Effector CD4-positive, alpha-beta T cell (primary cell): ENCODE data around the gene ORMDL2.

Experiments used
- DNase-seq: peaks from one replicate; pipeline ENCODE4 v3.0.0-alpha.2; 2020
- total RNA-seq: gene quantifications from one replicate; lab custom pipeline; 2026; lab: John Stamatoyannopoulos, UW

ORMDL2 gene, protein sequence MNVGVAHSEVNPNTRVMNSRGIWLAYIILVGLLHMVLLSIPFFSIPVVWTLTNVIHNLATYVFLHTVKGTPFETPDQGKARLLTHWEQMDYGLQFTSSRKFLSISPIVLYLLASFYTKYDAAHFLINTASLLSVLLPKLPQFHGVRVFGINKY
- total RNA-seq: 11.8 reads per million, percentile 35 among the genes with 10 or more reads in this experiment

GRCh38 chr12:55817345-55818139 lies at the start of gene ORMDL2, which contains the start of gene SARNP:
ORMDL2 (plus strand) TSS chr12:55818041; CDS start chr12:55819000, 959 bp downstream.
SARNP (minus strand) TSS chr12:55817724; CDS start chr12:55817701, 23 bp downstream.
- peak; percentile 94 for DNase-seq

- DNase-seq: no peak
These were observed 46.1 kb upstream of the ORMDL2 start for GRCh38 chr12:55771736-55772135.

DNA sequence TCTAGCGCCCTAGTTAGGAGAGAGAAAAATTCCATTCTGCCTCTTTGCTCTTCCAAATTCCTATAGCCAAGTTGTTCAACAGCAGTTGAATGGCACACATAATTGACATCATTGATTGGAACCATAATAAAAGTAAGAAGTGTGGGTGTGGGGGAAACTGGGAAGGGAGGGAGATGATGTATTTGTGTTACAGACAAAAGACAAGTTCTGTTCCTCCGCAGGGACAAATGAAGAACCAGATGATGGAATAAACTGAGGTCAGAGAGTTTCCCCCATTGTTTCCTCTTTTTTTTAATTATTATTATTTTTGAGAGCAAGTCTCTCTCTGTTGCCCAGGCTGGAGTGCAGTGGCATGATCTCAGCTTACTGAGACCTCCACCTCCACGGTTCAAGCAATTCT lies 40.0 kb upstream of the ORMDL2 start:
- DNase-seq: no peak

DNA sequence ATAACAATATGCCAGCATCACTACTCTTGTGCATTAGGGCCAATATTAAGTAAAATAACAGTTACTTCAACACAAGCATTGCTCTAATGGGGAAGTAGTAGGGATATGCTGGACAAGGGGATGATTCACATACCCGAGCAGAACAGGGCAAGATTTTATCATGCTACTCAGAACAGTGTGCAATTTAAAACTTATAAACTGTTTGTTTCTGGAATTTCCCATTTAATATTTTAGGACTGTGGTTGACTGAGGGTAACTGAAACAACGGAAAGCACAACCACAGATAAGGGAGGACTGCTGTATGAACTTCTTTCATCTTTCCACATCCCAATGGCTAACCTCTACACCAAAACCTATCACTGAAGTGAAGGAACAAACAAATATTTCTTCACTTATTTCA lies 37.2 kb upstream of the ORMDL2 start:
- DNase-seq: no peak

DNA sequence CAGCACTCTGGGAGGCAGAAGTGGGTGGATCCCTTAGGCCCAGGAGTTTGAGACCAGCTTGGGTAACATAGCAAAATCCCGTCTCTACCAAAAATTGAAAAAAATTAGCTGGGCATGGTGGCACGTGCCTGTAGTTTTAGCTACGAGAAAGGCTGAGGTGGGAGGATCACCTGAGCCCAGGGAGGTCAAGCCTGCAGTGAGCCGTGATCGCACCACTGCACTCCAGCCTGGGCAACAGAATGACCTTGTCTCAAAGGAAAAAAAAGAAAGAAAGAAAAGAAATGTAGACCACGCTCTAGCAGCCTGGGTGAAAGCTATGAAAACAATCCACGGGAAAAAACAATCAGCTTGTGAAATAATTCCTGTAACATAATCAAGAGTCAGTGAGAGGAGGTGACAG lies 29.3 kb upstream of the ORMDL2 start:
- DNase-seq: no peak

- no peak for DNase-seq
These were observed 28.7 kb upstream of the ORMDL2 start for GRCh38 chr12:55789171-55789570.

GRCh38 chr12:55789893-55790292 lies 27.9 kb upstream of the ORMDL2 start:
- no peak for DNase-seq

- no peak for DNase-seq
These were observed 21.9 kb upstream of the ORMDL2 start for GRCh38 chr12:55795950-55796349.

- no peak for DNase-seq
These were observed 20.8 kb upstream of the ORMDL2 start for GRCh38 chr12:55797068-55797467.

DNA sequence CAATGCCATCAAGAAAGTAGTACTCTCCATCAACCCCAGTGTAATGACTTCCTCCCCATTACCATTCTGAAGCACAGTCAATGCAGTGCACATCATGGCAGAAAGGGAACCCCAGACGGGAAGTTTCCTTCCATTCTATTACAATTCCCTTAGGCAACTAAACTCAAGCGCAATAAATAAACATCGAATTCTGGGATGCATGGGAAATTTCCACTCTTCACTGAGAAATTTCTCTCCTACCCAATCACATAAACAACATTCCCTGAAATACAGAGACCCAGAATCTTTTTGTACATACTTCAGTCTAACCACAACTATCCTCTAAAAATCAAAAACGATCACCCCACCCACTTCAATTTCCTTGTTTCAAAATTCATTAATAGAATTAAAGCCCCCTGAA lies 20.3 kb upstream of the ORMDL2 start:
- DNase-seq: no peak

DNA sequence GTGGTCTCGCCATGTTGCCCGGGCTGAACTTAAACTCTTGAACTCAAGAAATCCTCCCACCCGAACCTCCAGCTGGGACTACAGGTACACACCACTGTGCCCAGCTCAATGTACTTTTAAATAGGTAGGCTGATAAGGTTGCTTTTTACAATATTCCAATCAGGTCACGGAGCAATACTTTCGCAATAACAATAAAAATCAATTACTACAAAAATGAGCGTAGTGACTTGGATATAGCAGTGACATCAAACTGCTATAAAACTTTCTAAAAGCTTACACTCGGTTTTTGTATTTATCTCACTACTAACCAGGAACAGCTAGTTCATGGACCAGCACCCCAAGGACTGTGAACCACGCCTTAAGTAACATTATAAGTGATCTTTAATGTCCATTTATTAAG lies 10.9 kb upstream of the ORMDL2 start:
- no peak for DNase-seq

DNA sequence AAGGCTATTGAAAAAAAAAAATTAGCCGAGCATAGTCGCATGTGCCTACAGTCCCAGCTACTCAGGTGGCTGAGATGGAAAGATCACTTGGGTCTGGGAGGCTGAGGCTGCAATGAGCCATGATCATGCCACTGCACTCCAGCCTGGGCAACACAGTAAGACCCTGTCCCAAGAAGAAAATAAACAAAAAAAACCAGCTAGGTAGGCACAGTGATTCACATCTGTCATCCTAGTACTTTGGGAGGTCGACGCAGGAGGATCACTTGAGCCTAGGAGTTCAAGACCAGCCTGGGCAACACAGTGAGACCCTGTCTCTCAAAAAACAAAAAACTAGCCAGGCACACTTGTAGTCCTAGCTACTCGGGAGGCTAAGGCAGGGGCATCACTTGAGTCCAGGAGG lies 8.6 kb upstream of the ORMDL2 start:
- no peak for DNase-seq

DNA sequence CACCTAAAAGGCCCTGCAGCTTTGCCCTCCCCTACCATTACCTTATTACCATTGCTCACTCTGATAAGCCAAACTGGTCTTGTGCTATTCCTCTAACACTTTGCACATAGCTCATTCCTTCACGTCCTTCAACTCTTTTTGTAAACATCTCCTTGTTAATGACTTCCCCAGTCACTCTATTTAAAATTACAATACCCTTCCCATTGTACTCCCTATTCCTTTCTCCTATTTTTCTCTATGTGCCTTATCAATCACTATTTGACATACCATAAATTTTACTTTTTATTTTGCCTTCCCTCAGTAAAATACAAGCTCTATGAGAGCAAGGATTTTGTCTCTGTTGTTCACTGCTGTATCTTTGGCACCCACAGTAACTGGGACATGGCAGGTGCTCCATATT lies 5.8 kb upstream of the ORMDL2 start:
- no peak for DNase-seq

DNA sequence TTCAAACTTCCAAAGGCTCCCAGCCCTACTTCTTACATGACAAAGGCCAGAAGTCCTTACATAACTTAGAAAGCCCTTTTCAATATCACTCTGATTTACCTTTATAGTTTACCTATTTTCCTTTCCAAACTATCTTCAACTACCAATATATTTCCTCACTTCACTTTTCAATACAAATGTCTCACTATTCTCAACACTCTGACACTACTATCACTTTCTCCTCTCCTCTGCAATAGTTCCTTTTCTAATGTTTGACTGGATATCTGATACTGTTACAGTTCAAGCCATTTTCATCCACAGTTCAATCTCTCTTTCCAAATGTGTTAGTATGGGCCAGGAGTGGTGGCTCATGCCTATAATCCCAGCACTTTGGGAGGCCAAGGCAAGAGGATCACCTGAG lies 3.6 kb upstream of the ORMDL2 start:
- no peak for DNase-seq

DNA sequence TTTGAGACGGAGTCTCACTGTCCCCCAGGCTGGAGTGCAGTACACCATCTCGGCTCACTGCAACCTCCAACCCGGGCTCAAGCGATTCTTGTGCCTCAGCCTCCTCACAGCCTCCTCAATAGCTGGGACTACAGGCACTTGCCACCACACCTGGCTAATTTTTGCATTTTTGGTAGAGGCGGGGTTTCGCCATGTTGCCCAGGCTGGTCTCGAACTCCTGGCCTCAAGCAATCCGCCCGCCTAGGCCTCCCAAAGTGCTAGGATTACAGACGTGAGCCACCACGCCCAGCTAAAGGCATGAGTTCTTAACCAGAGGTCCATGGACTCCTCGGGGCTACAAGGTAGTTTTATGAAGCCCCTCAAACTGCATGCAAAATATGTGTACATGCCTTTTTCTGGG lies 2.4 kb upstream of the ORMDL2 start:
- DNase-seq: no peak

DNA sequence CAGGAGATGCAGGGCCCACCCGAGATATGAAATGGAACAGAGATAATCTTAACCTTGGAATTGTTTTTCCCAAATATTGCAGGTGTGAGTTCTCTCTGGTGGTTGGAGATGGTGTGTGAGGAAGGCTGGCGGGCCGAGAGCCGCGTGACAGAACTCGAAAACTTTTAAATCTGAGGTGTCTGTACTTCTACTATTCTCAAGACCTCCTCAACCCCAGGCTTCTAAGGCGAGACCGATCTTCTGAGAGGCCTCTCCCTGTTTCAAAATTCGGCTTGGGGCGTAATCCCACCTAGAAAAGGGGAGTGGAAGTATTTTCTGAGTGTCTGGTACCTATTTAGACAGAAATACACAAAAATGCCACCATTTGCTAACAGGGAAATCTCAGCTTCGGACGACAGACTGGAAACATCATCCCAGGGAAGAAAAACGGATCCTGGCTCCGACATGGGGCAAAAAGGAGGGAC lies 928 bp upstream of the ORMDL2 start:
- no peak for DNase-seq

GRCh38 chr12:55818140-55818728 lies 393 bp downstream of the ORMDL2 start:
- no peak for DNase-seq

- DNase-seq: no peak
These were observed 1.0 kb downstream of the ORMDL2 start for GRCh38 chr12:55818886-55819285.

- no peak for DNase-seq
These were observed 2.8 kb downstream of the ORMDL2 start for GRCh38 chr12:55820679-55821078.

DNA sequence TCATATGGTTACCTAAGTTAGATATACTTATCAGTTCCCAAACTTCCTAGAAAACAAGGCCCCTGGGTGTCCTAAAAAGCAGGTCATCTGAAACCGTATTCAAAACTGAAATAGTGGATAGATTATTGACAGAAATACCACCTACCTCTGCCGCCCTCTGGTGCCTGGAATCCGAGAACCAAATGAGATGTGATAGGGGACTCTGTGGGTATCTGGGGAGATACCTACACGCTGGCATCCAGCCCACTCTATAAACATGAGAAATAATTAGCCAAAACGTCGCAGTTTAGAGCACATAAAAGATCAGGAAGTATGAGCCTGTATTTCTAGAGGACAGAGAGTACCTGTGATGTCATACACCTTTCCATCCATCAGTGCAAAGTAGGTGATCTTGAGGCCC lies 4.4 kb downstream of the ORMDL2 start:
- no peak for DNase-seq

GRCh38 chr12:55823419-55823818 lies 5.6 kb downstream of the ORMDL2 start:
- no peak for DNase-seq

DNA sequence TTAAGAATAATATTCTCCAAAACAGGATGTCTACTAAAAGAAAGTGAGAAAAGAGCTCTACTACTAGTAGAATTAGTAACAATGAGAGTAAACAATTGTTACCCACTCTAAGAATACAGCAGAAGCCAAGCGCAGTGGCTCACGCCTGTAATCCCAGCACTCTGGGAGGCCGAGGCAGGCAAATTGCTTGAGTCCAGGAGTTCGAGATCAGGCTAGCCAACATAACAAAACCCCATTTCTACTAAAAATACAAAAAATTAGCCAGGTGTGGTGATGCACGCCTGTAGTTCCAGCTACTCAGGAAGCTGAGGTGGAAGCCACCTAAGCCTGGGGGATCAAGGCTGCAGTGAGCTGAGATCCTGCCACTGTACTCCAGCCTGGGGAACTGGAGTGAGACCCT lies 6.9 kb downstream of the ORMDL2 start:
- DNase-seq: no peak

DNA sequence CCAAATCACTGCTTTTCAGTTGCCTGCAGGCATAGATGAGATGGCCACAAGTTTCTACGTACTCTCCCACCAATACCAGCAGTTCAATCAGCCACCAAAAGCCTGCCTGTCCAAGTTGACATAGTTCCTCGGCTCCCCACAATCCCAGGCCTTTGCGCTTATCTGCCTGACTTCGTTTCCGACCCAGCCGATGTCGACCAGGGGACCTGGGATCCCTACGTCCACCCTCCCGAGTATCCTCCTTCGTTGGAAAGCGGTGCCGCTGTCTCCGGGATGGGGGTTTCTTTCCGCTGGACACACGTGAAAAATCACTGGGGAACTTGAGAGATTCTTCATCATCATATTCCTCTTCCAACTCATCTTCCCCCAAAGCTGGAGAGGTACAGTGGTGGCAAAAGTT lies 10.0 kb downstream of the ORMDL2 start:
- DNase-seq: no peak

GRCh38 chr12:55828357-55828756 lies 10.5 kb downstream of the ORMDL2 start:
- DNase-seq: no peak
